A549 (cell line): Measurements from ENCODE around the gene RTEL1. TPM values are rescaled to one million over a fixed set of nuclear protein-coding genes. Genes with fewer than 3 reads are reported as not detected.

Experiments used
- ATAC-seq, 2 experiments: fragments of 200-7000 bp in 1 of 2; fragments of >200 bp in 1 of 2; cut with Nextera tagmentation in 1 of 2; cut with Tn5 transposase in 1 of 2; 3 replicates each; pipeline versions ENCODE4 v1.8.0 to v1.9.1; 2018 to 2020; ENCODE audit warnings: mild to moderate bottlenecking in 1 of 2, moderate library complexity in 1 of 2
- CTCF ChIA-PET: fragments of 300-600 bp; sonication (Branson Sonifier 250); formaldehyde crosslinking; extraction: SDS; loops from one replicate; lab custom pipeline; 2021; ENCODE audit warnings: antibody characterized with exemption, inconsistent platforms; lab: Yijun Ruan, JAX
- POLR2A ChIA-PET: fragments of 350-600 bp; formaldehyde crosslinking; extraction: SDS; loops from one replicate; lab custom pipeline; 2021; ENCODE audit warnings: antibody characterized with exemption, inconsistent platforms; lab: Yijun Ruan, JAX
- DNase-seq, 2 experiments: peaks; one replicate each; pipeline versions ENCODE4 v3.0.0 to v3.0.0-alpha.2; 2011 to 2016; ENCODE audit warnings: low read depth in 1 of 2, low spot score in 1 of 2
- FAIRE-seq: peaks from 2 replicates; lab custom pipeline; 2011; peaks lifted over from hg19 to GRCh38; lab: Jason Lieb, UNC
- H3K27ac ChIP-seq, 2 experiments: fragments of >200 bp; sonication (Bioruptor Twin); formaldehyde crosslinking; 3 replicates each; pipeline ENCODE4 v1.5.1; 2016 to 2017
- H3K4me1 ChIP-seq: fragments of >200 bp; sonication (Bioruptor Twin); formaldehyde crosslinking; 3 replicates; pipeline ENCODE4 v1.6.1; 2016
- H3K4me2 ChIP-seq: fragments of >200 bp; sonication (Bioruptor Twin); formaldehyde crosslinking; 3 replicates; pipeline ENCODE4 v1.6.1; 2016
- H3K4me3 ChIP-seq: fragments of >200 bp; sonication (Bioruptor Twin); formaldehyde crosslinking; 3 replicates; pipeline ENCODE4 v1.5.1; 2016
- H3K9me3 ChIP-seq: fragments of >200 bp; sonication (Bioruptor Twin); formaldehyde crosslinking; 3 replicates; pipeline ENCODE4 v1.6.1; 2016
- BCL3 ChIP-seq: fragments of >200 bp; sonication (Bioruptor Twin); formaldehyde crosslinking; IDR thresholded peaks from 3 replicates; pipeline ENCODE4 v1.6.1; 2016
- BHLHE40 ChIP-seq: IDR thresholded peaks from 2 replicates; pipeline ENCODE4 v1.6.1; 2012; ENCODE audit warnings: low read depth, low read length, inconsistent platforms
- CBX2 ChIP-seq: fragments of 200-600 bp; sonication (generic); IDR thresholded peaks from 2 replicates; pipeline ENCODE4 v1.6.1; 2016; ENCODE audit warnings: low read depth, mild to moderate bottlenecking, borderline replicate concordance
- CBX8 ChIP-seq: fragments of 200-600 bp; sonication (generic); IDR thresholded peaks from 2 replicates; pipeline ENCODE4 v1.6.1; 2016
- CHD2 ChIP-seq: fragments of 150-350 bp; IDR thresholded peaks from 2 replicates; pipeline ENCODE4 v1.6.1; 2014; ENCODE audit warnings: low read length; ENCODE audit not compliant: partially characterized antibody
- CTCF ChIP-seq: fragments of >200 bp; sonication (Bioruptor Twin); formaldehyde crosslinking; IDR thresholded peaks from 3 replicates; pipeline ENCODE4 v1.5.1; 2016
- EHF ChIP-seq: fragments of 250-450 bp; sonication (Bioruptor Pico); IDR thresholded peaks from 2 replicates; pipeline ENCODE4 v1.5.0; 2020; ENCODE audit warnings: mild to moderate bottlenecking
- ELK1 ChIP-seq: fragments of 150-350 bp; IDR thresholded peaks from 2 replicates; pipeline ENCODE4 v1.6.1; 2014; ENCODE audit warnings: low read depth, mild to moderate bottlenecking, low read length
- ESRRA ChIP-seq: fragments of 150-350 bp; IDR thresholded peaks from 2 replicates; pipeline ENCODE4 v1.6.1; 2014; ENCODE audit warnings: mild to moderate bottlenecking, low read length, borderline replicate concordance
- FOSB ChIP-seq: fragments of 250-450 bp; sonication (Bioruptor Pico); IDR thresholded peaks from 2 replicates; pipeline ENCODE4 v1.5.0; 2020; ENCODE audit warnings: mild to moderate bottlenecking, moderate library complexity
- GATA3 ChIP-seq: IDR thresholded peaks from 2 replicates; pipeline ENCODE4 v1.6.1; 2012; ENCODE audit warnings: borderline replicate concordance
- HDAC2 ChIP-seq: fragments of 200-600 bp; sonication (generic); IDR thresholded peaks from 2 replicates; pipeline ENCODE4 v1.6.1; 2016
- HOXB13 ChIP-seq: fragments of 250-450 bp; sonication (Bioruptor Pico); IDR thresholded peaks from 2 replicates; pipeline ENCODE4 v1.5.0; 2020; ENCODE audit warnings: low read depth, mild to moderate bottlenecking, moderate library complexity
- JUN ChIP-seq, 2 experiments: fragments of >200 bp; sonication (Bioruptor Twin); formaldehyde crosslinking; IDR thresholded peaks; 2 replicates in 1 of 2; 3 replicates in 1 of 2; pipeline ENCODE4 v1.6.1; 2016 to 2017
- JUNB ChIP-seq: fragments of >200 bp; sonication (Bioruptor Twin); formaldehyde crosslinking; IDR thresholded peaks from 2 replicates; pipeline ENCODE4 v1.6.1; 2016
- MAZ ChIP-seq: fragments of 150-350 bp; IDR thresholded peaks from 2 replicates; pipeline ENCODE4 v1.6.1; 2014; ENCODE audit warnings: antibody characterized with exemption, low read depth, low read length, borderline replicate concordance
- NFE2L2 ChIP-seq: fragments of 150-350 bp; conservative IDR thresholded peaks from 2 replicates; pipeline ENCODE4 v1.6.1; 2014; ENCODE audit warnings: low read length
- NPAS2 ChIP-seq: fragments of 250-450 bp; sonication (Bioruptor Pico); IDR thresholded peaks from 2 replicates; pipeline ENCODE4 v1.8.0; 2022; ENCODE audit warnings: mild to moderate bottlenecking, moderate library complexity, borderline replicate concordance
- POLR2AphosphoS2 ChIP-seq: conservative IDR thresholded peaks from 2 replicates; pipeline ENCODE4 v1.6.1; 2012; ENCODE audit warnings: low read length, improper control_type of control experiment, inconsistent platforms
- RCOR1 ChIP-seq: fragments of 150-350 bp; IDR thresholded peaks from 2 replicates; pipeline ENCODE4 v1.6.1; 2014; ENCODE audit warnings: antibody characterized with exemption, low read length, low read depth
- RNF2 ChIP-seq: fragments of 200-600 bp; sonication (generic); IDR thresholded peaks from 2 replicates; pipeline ENCODE4 v1.6.1; 2016; ENCODE audit warnings: low read depth, mild to moderate bottlenecking, antibody characterized with exemption, moderate library complexity, borderline replicate concordance
- TFCP2L1 ChIP-seq: fragments of 250-450 bp; sonication (Bioruptor Pico); IDR thresholded peaks from 2 replicates; pipeline ENCODE4 v1.5.0; 2021; ENCODE audit warnings: mild to moderate bottlenecking
- ZFP36 ChIP-seq: fragments of 450-650 bp; IDR thresholded peaks from 2 replicates; pipeline ENCODE4 v1.6.1; 2014; ENCODE audit warnings: borderline replicate concordance; ENCODE audit not compliant: partially characterized antibody
- ZNF302 ChIP-seq: fragments of 250-450 bp; sonication (Bioruptor Pico); IDR thresholded peaks from 2 replicates; pipeline ENCODE4 v1.9.0; 2021; ENCODE audit warnings: inconsistent platforms, mild to moderate bottlenecking, moderate library complexity
- WGBS: methylation state at CpG from one replicate; pipeline ENCODE4 v1.1.6; 2017; ENCODE audit errors: missing lambda C conversion rate; 5-methylcytosine and 5-hydroxymethylcytosine counted together
- polyA plus RNA-seq, 4 experiments: library from polyadenylated mRNA; depleted of rRNA in 3 of 4; stranded (reverse); fragments of >200 nt; fragmentation: RNase III in 1 of 4; extraction: RNeasy Plus Mini Kit Qiagen cat#74134 plus additional on column Dnase treatment in 1 of 4; gene quantifications; 2 replicates in 3 of 4; 3 replicates in 1 of 4; pipeline ENCODE4 v1.2.3, GENCODE V29; 2011 to 2017
- TF ChIP-seq, protein P1 (sequence below): fragments of 250-450 bp; sonication (Bioruptor Pico); IDR thresholded peaks from 2 replicates; pipeline ENCODE4 v1.5.0; 2021; ENCODE audit warnings: mild to moderate bottlenecking, moderate library complexity, borderline replicate concordance
- TF ChIP-seq, protein P2 (sequence below): IDR thresholded peaks from 2 replicates; pipeline ENCODE4 v1.6.1; 2012
- TF ChIP-seq, protein P3 (sequence below): fragments of >200 bp; sonication (Bioruptor Twin); formaldehyde crosslinking; IDR thresholded peaks from 2 replicates; pipeline ENCODE4 v1.6.1; 2016

The RTEL1 gene
- polyA plus RNA-seq, 2 of the 4 experiments (the other 2 are of a cell fraction): 11.3 to 12.6 TPM

DNA sequence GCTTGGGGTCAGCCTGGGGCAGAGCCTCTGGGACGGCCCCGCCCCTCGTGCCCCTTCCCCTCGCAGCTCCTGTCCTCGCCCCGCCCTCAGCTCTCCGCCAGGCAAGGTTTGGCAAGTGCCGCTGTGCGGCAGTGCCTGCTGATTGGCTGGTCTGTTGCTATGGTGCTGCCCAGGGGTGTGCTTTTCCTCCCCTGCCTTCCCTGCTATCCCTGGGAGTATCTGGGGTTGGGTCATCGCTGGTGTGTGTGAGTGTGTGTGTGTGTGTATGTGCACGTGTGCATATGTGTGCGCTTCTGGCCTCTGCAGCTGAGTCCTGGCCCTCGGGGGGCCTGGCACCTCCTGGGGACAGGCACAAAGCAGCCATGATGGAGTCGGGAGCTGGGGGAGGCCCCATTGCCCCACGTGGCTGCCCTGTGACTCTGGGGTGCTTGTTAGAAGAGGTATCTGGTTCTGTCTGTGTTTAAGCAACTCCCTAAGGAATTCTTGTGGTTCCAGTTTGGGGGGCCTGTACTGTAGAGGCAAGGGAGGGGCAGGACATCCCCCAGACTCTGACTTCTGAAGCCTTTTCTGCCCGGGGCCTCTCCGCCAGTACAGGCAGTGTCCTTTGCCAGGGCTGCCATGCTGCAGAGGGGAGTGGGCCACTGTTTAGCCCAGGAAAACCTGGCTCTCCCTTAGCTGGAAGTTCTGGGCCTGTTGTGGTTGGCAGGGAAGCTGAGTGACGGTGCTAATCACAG is 6.9 kb downstream of the RTEL1 start:
- ATAC-seq: peak in 1 of 2 experiments; percentile 45; a peak in 3 of 6 replicates
- no peak overlapping the region for H3K4me2 ChIP-seq
- no peak for FAIRE-seq

DNA sequence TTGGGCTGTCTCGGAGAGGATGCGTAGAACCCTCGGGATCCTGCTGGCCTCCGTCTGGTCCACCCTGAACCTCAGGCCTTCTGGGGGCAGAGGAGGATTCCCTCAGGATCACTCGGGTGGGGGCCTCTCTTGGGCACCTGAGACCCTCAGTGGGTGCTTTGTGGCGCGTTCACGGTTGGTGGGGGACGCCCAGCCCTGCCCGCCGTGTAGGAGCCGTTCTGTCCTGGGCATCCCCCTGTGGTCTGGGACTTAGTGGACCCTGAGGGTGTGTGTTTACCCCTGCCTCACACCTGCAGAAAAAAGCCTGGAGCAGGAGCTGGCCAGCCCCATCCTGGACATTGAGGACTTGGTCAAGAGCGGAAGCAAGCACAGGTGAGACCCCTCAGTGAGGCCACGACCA is 7.6 kb downstream of the RTEL1 start:
- ChIA-PET POLR2A (no interaction called here), CTCF (interaction anchor here (1.0 to 3.1 kb wide), 4 partner anchors 16 to 308 kb away, joined by 3 to 6 read pairs (median 4); no protein-coding TSS in a partner anchor)
- H3K9me3 ChIP-seq: no peaks in the 10 kb centered on the region
- no peak overlapping the region for H3K27ac ChIP-seq
- ATAC-seq (no peak), FAIRE-seq (no peak), DNase-seq (no peak)
- TF ChIP-seq CTCF (no peak), JUN (IDR thresholded peaks at IDR 0.05) (no peak), HDAC2 (no peak), GATA3 (no peak), CBX2 (no peak), CHD2 (no peak), MAZ (no peak), ESRRA (no peak), ELK1 (no peak), EHF (CRISPR knock-in tag) (no peak), RNF2 (no peak), JUNB (no peak), RCOR1 (no peak)
- TF ChIP-seq, protein P1, sequence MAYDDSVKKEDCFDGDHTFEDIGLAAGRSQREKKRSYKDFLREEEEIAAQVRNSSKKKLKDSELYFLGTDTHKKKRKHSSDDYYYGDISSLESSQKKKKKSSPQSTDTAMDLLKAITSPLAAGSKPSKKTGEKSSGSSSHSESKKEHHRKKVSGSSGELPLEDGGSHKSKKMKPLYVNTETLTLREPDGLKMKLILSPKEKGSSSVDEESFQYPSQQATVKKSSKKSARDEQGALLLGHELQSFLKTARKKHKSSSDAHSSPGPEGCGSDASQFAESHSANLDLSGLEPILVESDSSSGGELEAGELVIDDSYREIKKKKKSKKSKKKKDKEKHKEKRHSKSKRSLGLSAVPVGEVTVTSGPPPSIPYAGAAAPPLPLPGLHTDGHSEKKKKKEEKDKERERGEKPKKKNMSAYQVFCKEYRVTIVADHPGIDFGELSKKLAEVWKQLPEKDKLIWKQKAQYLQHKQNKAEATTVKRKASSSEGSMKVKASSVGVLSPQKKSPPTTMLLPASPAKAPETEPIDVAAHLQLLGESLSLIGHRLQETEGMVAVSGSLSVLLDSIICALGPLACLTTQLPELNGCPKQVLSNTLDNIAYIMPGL (CRISPR knock-in tag): no peak
- no peak overlapping the region for H3K4me3 ChIP-seq
- no peak overlapping the region for H3K4me2 ChIP-seq
- H3K4me1 ChIP-seq: no peaks in the 10 kb centered on the region
- WGBS: 95% methylated on average over 8 of the region's 14 CpGs

More for the DNA sequence above, 6.9 kb downstream of the RTEL1 start:
- ChIA-PET POLR2A (no interaction called here), CTCF (interaction anchor here (1.4 to 3.1 kb wide), 2 partner anchors 123 to 309 kb away, joined by 3 to 6 read pairs; no protein-coding TSS in a partner anchor)
- H3K4me1 ChIP-seq: no peaks in the 10 kb centered on the region
- no peaks in the 10 kb centered on the region for H3K9me3 ChIP-seq
- no peak overlapping the region for H3K27ac ChIP-seq
- WGBS: 92% methylated on average over 7 of the region's 18 CpGs
- TF ChIP-seq EHF (CRISPR knock-in tag): no peak
- TF ChIP-seq, protein P2, sequence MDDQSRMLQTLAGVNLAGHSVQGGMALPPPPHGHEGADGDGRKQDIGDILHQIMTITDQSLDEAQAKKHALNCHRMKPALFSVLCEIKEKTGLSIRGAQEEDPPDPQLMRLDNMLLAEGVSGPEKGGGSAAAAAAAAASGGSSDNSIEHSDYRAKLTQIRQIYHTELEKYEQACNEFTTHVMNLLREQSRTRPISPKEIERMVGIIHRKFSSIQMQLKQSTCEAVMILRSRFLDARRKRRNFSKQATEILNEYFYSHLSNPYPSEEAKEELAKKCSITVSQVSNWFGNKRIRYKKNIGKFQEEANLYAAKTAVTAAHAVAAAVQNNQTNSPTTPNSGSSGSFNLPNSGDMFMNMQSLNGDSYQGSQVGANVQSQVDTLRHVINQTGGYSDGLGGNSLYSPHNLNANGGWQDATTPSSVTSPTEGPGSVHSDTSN: no peak
- no peak for TF ChIP-seq RNF2
- no peak for TF ChIP-seq CBX8
- no peak for TF ChIP-seq ZFP36
- TF ChIP-seq RCOR1: no peak
- TF ChIP-seq BHLHE40: no peak
- no peak for TF ChIP-seq BCL3
- no peak for TF ChIP-seq TFCP2L1 (CRISPR knock-in tag)
- TF ChIP-seq NPAS2 (CRISPR knock-in tag): no peak
- TF ChIP-seq, protein P3, sequence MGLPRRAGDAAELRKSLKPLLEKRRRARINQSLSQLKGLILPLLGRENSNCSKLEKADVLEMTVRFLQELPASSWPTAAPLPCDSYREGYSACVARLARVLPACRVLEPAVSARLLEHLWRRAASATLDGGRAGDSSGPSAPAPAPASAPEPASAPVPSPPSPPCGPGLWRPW: no peak
- TF ChIP-seq ZNF302 (CRISPR knock-in tag): no peak
- TF ChIP-seq NFE2L2: no peak
- TF ChIP-seq CBX2: no peak
- TF ChIP-seq CHD2: no peak
- no peak for TF ChIP-seq FOSB (CRISPR knock-in tag)
- no peak for TF ChIP-seq ESRRA
- no peak for TF ChIP-seq POLR2AphosphoS2
- TF ChIP-seq HOXB13 (CRISPR knock-in tag): no peak
- no peak for TF ChIP-seq JUNB
- H3K4me3 ChIP-seq: no peak overlapping the region
- DNase-seq: no peak
